ENCODE results near the gene DEF6.
A peak's percentile ranks its signal among the peaks of the same experiment; 100 is the strongest.

DEF6 gene

GRCh38 chr6:35297601-35298481, at the start of gene DEF6:
Gene DEF6 (plus strand): TSS chr6:35297818. CDS start chr6:35297857, 39 bp downstream.
- H3K27ac ChIP-seq, result peak within 1 kb of the TSS in 1 of 2 donors; percentile 62

GRCh38 chr6:35248300-35248699, 49.3 kb upstream of the DEF6 start:
- no peak for TF ChIP-seq CTCF (IDR thresholded peaks at IDR 0.05)
- no peak for DNase-seq (ENCODE audit: low spot score)
- Histone ChIP-seq H3K27ac (no peak overlapping the region), H3K4me3 (no peak overlapping the region)

More at GRCh38 chr6:35297601-35298481, at the start of gene DEF6:
- peak; percentile 12 for TF ChIP-seq CTCF (IDR thresholded peaks at IDR 0.05)
- no peak for DNase-seq (ENCODE audit: low spot score)
- peak within 1 kb of the TSS; percentile 65 for H3K4me3 ChIP-seq

GRCh38 chr6:35248965-35249364, 48.7 kb upstream of the DEF6 start:
- Histone ChIP-seq H3K27ac (no peak overlapping the region), H3K4me3 (no peak overlapping the region)
- DNase-seq (ENCODE audit: low spot score), result no peak
- TF ChIP-seq CTCF (IDR thresholded peaks at IDR 0.05), result no peak

GRCh38 chr6:35251949-35252348, 45.7 kb upstream of the DEF6 start:
- DNase-seq (ENCODE audit: low spot score), result no peak
- no peak overlapping the region for H3K27ac ChIP-seq
- H3K4me3 ChIP-seq, result no peak overlapping the region
- TF ChIP-seq CTCF (IDR thresholded peaks at IDR 0.05), result no peak

GRCh38 chr6:35253249-35253648, 44.4 kb upstream of the DEF6 start:
- TF ChIP-seq CTCF (IDR thresholded peaks at IDR 0.05), result no peak
- DNase-seq (ENCODE audit: low spot score), result no peak
- no peak overlapping the region for H3K4me3 ChIP-seq
- H3K27ac ChIP-seq, result no peak overlapping the region

GRCh38 chr6:35258336-35258735, 39.3 kb upstream of the DEF6 start:
- DNase-seq (ENCODE audit: low spot score), result no peak
- TF ChIP-seq CTCF (IDR thresholded peaks at IDR 0.05), result no peak
- H3K4me3 ChIP-seq, result peak overlapping the region; percentile 95
- H3K27ac ChIP-seq, result peak overlapping the region; percentile 84 to 98

GRCh38 chr6:35258858-35259193, 38.8 kb upstream of the DEF6 start:
- TF ChIP-seq CTCF (IDR thresholded peaks at IDR 0.05), result no peak
- Histone ChIP-seq H3K27ac (peak overlapping the region; percentile 84 to 98), H3K4me3 (peak overlapping the region; percentile 95)
- no peak for DNase-seq (ENCODE audit: low spot score)

Measured in coronary artery (tissue), 2 donors.